Measurements from ENCODE around the gene KCNA2.

Gene KCNA2

DNA sequence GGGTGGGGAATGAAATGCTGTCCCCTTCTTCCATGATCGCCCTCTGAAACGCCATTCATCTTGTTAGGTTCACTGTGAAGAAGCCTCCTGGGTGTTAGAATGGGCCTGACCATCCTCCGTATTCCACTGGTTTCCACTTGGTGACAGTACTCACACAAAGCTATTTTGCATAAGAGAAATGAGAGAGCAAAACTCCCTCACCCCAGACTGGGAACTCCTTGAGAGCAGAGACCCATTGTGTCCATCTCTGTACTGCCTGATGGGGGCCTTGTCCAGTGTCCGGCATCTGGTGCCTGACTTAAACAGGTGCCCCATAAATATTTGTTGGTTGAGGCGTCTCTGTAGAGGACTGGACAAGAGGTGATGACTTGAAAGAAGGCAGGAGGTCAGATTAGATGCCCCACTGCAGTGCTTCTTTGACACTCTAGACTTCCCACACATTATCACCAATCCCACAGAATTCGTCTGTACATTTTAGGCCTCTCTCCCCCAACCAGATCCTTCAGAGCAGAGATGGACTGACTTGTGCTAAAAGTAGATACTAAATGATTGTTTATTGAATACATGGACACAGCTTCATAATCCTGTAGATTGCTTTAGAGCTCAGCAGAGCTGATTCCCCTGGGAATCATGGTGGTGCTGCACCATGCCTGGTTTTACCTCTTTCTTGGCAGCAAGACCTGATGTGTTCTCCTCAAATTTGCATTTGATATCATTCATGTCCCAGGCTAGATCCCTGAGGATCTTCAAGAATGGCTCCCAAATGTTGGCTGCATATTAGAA lies 22.4 kb upstream of the KCNA2 start:
- no peak for DNase-seq

DNA sequence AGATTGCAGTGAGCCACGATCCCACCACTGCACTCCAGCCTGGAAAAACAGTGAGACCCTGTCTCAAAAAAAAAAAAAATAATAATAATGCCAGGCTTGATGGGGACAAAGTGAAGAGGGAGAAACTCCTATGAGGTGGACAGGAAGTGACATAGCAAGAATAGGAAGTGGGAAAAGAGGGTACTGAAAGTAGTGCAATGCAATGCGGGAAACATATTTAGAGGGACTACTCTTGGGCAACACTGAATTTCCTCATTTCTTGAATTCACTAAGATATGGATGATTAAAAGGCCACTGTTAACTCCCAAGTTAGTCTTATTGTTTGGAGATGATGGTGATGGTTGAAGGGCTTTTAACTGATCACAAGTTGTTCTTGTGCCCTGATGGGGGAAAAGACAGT lies 21.6 kb upstream of the KCNA2 start:
- no peak for DNase-seq

DNA sequence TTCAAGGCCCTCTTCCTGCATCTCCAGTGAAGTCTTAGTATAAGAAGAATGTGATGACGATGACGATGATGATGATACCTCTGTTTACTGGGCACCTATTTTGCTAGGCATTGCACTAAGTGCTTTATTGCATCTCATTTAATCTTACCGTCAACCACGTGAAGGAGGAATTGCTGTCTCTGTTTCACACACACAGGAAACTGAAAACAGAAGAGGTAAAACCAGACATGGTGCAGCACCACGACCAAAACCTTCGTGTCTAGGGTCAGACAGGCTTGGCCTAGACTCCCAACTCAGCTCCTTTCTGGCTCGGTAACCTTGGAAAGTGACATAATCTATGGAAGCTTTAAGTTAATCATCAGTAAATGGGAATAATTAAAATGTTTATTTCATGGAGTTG lies 20.7 kb upstream of the KCNA2 start:
- DNase-seq: no peak

DNA sequence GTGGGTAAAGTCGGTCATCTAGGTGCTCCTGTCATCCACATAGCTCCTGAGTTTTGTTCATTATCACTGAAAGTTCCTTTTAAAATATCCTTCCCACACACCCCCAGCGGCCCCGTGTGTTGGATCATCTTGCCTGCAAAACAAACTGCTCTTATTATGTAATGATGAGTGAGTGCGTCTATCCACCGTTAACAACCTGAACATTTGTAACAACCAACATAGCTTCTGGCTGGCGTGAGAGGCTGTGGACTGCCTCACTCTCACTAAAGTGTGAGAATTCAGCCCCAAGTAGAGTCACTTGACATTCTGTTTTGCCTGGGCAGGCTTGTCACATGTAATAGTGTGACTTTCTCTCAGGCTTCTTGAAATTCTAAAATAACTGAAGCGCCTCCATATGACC lies 14.5 kb upstream of the KCNA2 start:
- no peak for DNase-seq

DNA sequence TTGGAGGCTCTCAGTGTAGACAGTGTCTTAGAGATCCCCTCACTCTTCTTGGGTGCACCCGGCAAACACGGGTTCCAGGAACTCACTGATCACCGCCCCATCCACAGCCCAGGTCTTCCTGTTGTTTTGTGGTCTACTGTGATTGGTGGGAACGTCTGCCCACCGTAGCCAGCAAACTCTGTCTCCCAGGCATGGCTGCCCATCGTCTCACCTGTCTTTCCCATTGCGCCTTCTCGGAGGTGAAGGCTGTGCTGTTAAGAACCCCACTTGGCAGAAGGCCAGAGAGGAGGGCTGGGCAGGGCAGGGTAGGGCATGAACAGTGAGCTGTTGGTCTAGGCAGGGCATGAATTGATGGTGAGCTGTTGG lies 14.1 kb upstream of the KCNA2 start:
- DNase-seq: peak; percentile 51

GRCh38 chr1:110619412-110620249 lies 13.5 kb upstream of the KCNA2 start:
- peak; percentile 88 for DNase-seq

DNA sequence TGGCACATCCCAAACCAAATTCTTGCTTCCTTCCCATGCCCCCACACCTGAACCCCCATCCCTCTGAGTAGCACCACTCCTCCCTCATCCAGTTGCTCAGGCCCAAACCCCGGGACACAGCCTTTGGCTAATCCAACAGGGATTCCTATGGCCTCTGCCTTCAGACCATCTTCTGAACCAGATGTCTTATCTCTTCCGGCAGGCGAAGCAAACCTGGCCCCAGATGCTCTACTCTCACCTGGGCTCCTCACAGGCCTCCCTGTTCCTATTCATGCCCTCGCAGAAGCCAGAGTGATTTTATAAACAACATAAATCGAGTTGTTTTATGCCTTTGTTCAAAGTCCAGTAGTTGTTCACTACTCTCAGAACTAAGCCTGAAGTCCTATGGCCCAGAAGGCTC lies 12.5 kb upstream of the KCNA2 start:
- DNase-seq: no peak

DNA sequence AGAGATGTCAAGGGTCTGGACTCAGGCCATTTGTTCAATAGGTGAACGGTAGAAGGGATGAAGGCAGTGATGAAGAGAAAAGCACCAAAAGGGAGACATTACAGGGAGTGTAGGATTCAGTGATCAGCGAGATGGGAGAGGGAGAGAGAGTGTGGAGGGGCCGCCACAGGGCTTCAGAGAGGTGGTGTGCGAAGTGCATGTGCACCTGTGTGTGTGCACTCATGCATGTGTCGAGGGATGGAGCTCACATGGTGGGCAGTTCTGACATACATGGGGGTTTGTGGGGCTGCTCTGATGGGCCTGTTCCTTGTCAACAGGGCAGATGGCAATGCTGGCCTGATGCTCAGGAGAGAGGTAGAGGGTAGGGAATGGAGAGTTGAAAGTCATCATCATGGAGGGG lies 11.4 kb upstream of the KCNA2 start:
- no peak for DNase-seq

DNA sequence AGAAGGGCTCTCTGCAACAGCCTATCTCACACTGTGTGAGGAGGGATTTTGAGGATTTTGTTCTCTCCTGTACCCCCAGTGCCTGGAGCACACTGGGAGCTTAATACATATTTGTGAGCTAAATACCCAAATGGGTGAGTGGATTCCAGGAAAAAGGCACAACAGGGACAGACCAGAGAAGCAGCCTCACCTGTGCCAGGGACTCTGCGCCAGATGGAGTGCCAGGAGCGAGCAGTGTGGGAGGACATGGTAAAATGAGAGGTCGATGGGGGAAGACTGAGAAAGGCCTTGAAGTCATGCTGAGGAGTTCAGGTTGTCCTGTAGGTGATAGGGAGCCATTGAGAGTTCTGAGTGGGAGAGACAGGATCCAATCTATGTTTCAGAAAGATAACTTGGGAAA lies 11.0 kb upstream of the KCNA2 start:
- no peak for DNase-seq

GRCh38 chr1:110616587-110616986 lies 10.4 kb upstream of the KCNA2 start:
- no peak for DNase-seq

GRCh38 chr1:110615548-110616130 lies 9.5 kb upstream of the KCNA2 start:
- DNase-seq: peak; percentile 53

GRCh38 chr1:110612060-110612745 lies 6.0 kb upstream of the KCNA2 start:
- DNase-seq: no peak

GRCh38 chr1:110610696-110611286 lies 4.6 kb upstream of the KCNA2 start:
- no peak for DNase-seq

GRCh38 chr1:110610084-110610483 lies 3.9 kb upstream of the KCNA2 start:
- DNase-seq: no peak

DNA sequence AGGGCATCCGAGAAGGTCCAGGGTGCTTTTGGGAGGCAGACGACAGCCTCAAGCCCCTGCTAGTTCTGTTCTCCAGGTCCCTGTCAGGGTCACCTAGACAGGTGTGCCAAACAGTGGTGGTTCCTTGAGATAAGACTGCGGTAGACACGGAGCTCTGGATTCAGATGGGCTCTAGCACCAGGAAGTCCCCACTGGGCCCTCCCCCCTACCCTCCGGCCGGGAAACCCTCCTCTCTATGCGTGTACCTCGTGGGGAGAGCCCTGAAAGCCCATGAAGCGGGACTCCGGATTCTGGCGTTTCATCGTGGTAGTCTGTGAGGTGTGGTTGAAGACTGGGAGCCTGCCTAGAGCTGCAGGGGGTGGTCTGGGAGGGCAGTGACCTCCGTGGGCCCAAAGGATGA lies 2.1 kb upstream of the KCNA2 start:
- DNase-seq: no peak

DNA sequence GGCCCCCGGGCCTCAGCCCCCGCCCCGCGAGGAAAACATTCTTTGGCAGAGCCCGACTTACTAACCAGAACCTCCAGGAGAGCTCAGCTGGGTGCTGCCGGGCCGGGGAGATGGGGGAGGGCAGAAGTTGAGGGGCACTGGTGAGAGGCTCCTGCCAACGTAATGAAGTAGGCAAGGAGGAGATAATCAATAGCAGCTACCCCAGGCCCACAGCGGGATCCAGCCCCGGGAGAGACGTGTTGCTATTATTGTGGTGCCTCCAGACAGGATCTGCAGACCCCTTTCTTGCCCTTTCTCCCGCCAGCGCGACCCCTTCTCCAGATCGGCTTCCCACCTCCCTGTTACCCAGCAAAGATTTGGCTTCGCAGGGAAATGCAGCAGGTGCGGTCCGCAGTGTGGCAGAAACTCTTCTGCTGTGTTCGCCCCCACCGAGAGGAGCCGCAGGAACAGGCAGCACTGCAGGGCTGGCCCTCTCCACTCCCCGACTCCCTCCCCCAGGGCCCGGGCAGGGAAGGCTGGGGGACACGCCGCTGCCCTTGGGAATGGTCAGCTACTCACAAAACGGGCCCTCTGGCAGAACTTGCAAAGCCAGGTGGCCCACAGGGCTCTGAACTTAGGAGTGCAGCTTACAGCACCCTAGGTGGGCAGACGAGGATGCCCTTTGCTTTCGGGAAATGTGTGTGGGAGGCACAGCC lies 1.5 kb upstream of the KCNA2 start:
- DNase-seq: no peak

DNA sequence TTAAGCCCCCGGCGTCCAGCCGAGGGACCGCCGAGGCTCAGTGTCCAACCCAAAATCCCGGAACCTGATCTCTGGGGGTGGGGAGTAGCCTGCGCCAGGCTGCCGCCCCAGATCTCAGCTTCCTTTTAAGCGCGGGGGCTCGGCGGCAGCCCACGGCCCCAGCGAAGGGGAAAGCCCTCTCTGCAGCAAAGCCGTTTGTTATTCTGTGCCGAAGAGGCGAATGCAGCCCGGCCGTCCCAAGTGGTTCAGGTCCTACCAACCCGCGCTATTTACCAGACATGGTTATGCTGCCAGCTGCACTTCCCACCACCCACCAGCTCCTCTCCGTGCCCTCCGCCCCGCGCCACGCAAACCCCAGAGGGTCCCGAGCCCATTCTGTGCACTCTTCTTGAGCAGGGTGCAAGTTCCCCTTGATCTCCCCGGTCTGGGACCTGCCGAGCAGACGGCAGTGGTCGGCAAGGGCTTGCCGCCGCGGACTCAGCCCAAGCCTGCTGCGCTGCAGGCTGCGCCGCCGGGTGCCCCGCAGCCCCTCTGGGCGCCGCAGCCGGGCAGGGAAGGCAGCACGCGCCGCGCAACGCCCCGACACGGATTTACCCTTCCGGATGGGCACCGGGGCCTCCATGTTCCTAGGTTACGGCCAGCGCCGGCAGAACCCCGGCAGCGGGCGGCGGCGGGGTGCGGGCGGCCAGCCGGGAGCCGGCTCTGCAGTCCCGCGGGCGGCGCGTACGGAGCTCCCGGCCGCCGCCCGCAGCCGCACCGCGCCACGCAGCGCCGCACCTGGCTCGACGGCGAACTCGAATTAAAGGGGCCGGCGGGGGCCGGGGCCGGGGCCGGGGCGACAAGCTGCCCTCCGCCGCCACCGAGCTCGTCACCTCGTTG lies 738 bp upstream of the KCNA2 start:
- no peak for DNase-seq

DNA sequence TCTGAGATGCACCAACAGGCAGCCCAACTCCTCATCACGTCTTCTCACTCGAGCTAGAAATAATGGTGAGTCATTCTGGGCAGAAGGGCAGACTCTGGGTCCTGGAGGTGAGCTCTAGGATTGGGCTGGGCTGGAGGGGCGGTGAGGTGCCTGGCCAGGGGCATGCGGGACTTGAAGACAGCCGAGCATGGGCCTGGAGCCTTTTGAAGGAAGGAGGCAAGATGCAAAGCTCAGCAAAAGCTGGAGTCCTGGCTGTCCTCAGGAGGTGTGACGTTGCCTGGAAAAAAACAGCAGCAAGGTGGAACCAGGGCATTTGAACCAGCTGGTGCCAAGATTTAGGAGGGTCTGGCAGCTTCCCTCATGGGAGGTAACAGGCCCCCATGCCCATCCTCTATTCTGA lies 712 bp downstream of the KCNA2 start:
- no peak for DNase-seq

GRCh38 chr1:110604586-110605148 lies 1.5 kb downstream of the KCNA2 start:
- no peak for DNase-seq

DNA sequence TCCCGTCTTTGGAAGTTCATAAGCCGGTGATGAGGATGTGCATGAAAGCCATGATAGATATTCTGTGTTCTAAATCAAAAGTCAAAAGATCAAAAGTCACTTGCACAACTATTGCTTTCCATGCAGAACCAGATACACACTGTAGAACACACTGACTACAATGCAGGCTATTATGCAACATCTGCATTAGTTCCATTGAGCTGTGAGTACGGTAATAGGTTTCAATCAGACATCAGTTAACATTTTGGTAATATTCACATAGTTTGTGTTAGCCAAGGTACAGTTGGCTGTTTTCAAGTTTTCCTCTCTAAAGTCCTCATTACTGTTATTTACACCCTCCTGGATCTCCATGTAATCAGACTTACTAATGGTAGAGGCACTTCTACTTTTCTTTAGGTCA lies 3.1 kb downstream of the KCNA2 start:
- no peak for DNase-seq

- DNase-seq: no peak
Observed at GRCh38 chr1:110602466-110602865, 3.7 kb downstream of the KCNA2 start.
